DMS114 treated with DMSO at 0.1 percent for 48 hours (cell line): ENCODE measurements around the gene CISH.

Experiments used
- DNase-seq: peaks from one replicate; lab custom pipeline; 2025; ENCODE audit not compliant: unreplicated experiment; lab: John Stamatoyannopoulos, UW

The CISH gene, protein sequence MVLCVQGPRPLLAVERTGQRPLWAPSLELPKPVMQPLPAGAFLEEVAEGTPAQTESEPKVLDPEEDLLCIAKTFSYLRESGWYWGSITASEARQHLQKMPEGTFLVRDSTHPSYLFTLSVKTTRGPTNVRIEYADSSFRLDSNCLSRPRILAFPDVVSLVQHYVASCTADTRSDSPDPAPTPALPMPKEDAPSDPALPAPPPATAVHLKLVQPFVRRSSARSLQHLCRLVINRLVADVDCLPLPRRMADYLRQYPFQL

GRCh38 chr3:50611464-50612233, at the start of gene CISH:
Gene CISH, minus strand, starts transcription at chr3:50611774. Its CDS starts 124 bp downstream, at chr3:50611650.
- DNase-seq, result peak; percentile 76

DNA sequence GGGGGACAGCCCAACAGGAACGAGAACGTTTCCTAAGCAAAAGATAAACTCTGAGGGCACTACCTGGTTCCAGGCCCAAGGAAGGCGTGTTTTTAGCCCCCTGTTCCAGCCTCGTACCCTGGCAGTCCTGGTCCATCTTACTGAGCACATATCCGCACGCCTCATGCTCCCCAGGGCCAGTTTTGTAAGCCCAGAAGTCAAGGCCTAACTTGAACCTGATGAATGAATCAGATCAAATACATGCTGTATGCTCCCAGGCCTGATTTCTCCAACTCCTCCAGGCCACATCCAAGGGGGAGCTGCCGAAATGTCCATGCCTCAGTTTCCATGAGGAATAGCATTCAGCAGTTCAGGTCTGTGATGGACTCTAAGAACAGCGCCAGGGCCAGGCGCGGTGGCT, 48.8 kb upstream of the CISH start:
- DNase-seq, result no peak

GRCh38 chr3:50658831-50659230, 47.3 kb upstream of the CISH start:
- DNase-seq, result no peak

DNA sequence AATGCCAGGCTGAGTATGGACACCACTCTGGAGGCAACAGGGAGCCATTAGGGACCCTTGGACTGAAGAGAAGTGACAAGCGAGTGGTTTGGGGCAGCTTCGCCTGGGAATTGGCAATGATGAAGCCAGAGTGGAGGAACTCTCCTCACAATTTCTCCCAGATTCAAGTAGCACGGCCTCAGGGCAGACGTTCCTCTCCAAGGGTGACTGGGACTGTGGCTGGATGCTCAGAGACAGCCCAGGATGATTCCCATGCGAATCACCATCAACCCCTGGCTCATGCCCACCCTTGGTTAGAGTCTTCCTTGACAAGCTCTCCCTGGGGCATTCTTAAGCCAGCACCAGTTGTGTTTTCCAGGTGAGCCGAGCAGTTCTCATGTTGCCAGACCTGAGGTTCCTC, 46.8 kb upstream of the CISH start:
- no peak for DNase-seq

DNA sequence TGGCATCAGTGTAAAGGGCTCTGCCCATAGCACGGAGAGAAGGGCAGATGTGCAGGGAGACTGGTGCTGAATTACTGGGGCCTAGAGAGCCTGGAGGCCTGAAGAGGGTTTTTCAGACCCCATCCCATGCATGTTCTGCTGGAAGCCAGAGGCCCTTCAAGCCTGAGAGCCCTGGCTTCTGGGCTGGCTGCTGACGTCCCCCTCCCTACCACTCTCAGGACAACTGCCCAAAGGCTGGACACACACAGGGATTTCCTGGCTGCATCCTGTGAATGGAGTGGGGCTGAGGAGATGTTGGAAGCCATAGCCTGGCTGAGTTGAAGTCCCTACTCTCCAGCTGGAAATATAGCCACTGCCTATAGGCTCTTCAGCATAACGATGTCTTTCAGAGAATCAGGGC, 46.2 kb upstream of the CISH start:
- DNase-seq, result no peak

DNA sequence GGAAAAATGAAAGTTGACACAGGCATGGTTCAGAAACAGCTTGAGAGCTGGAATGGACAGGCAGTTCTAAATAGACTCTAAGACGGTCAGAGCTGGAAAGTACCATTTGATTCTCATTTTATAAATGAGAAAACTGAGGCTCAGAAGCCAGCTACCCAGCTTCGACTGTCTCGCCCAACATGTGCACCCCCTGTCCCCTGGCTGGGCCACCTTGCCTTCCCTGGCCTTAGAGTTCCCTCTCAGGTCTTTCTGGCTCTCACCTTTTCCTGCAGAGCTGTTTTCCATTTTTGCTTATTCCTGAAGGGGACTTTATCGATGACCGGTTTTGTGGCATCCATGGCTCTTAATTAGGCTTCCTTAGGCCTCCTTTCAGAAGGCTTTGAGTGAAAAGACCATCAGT, 45.8 kb upstream of the CISH start:
- no peak for DNase-seq

DNA sequence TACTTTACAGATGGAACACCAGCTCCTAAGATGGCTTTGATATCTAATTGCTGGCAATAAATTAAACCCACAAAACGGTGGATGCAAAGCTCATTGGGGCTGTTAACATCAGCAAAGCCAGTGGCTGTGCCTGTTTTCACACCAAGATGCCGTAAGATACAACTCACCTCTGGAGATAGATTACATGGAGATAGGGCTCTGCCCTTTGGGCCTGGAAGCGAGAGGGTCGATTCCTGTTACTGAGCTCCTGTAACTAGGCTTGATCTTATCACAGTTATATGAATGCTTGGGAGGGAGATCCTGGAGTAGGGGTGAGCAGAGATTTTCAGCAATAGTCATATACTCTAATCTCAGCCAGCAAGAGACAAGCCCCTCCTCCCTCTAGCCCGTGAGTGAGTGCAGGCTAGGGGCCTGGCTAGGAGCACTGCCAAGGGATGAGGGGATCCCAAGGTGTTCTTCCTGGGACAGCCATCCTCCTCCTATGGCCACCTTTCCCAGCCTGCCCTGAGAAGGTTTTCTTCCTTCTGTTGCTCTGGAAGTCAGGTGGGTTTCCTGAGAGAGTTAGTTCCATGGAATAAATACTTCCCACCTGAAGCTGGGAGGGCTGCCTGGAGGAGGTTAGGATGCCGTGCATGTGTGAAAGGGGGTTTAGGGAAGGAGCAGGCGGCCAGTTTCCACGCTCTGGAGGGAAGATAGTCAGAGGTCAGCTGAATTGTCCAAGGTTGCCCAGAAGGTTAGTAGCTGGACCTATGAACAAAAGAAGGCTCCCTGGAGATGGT, 45.0 kb upstream of the CISH start:
- no peak for DNase-seq

DNA sequence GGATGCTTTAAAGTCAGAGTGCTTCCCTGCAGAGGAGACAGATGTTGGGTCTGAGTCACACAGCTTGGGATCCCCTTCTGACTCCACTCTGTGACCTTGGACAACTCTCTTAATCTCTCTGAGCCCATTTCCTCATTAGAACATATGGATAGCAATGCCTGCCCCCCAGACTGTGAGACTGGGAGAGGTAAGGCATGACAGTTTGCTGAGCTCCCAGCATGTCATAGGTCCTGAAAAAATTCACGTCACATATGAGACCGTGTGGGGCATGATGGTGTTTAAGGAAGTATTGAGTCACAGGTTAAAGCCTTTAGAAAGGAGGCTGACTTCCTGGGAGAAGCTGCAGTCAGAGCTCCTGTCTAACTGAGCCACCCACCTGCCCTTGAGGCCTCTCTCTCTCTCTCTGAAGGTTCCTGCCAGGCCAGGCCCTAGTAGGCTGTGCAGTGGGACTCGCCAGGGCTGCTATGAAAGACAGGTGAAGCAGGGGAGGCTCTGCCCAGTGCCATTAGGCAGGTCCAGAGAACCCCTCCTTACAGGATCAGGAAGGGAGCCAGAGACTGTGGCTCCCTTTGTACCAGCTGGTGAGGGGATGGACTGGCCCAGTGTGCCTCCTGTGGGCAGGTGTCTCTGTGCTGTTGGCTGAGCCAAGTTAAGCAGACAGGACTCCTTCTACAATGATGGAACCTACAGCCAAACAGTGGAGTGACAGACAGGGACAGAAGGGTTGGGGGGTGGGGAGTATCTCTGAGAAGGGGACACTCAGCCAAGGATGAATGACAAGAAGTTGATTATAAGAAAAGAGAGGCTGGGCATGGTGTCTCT, 43.6 kb upstream of the CISH start:
- DNase-seq, result no peak

GRCh38 chr3:50653937-50654595, 42.5 kb upstream of the CISH start:
- no peak for DNase-seq

- no peak for DNase-seq
These were observed 41.1 kb upstream of the CISH start for GRCh38 chr3:50652709-50653108.

DNA sequence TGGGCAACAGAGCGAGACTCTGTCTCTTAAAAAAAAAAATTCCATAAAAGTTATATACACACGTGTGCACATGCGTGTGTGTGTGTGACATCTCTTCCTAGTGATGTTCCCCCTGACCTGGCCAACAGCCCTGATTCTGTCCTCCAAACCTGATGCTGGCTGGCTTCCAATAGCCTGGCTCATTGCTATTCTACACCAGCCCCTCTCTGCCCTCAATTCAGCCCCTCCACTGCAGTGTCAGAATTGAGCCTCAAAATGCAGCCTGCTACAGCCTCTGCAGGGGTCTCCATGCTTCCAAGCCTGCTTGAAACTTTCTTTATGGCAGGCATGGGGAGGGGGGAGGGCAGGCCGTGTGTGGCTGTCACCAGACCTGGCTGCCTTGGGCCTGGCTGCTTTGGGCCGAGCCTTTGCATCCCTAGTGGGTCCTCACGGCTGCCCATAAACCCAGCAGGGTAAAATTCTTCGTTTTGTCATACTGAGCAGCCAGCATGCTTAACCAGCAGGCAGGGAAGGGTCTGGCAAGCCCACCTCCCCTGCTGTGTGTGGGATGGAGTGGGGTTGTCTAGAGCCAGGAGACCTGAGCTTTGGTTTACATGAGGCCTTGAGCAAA, 40.5 kb upstream of the CISH start:
- DNase-seq, result no peak

- no peak for DNase-seq
These were observed 39.9 kb upstream of the CISH start for GRCh38 chr3:50651445-50651844.

- no peak for DNase-seq
These were observed 38.4 kb upstream of the CISH start for GRCh38 chr3:50650018-50650417.

DNA sequence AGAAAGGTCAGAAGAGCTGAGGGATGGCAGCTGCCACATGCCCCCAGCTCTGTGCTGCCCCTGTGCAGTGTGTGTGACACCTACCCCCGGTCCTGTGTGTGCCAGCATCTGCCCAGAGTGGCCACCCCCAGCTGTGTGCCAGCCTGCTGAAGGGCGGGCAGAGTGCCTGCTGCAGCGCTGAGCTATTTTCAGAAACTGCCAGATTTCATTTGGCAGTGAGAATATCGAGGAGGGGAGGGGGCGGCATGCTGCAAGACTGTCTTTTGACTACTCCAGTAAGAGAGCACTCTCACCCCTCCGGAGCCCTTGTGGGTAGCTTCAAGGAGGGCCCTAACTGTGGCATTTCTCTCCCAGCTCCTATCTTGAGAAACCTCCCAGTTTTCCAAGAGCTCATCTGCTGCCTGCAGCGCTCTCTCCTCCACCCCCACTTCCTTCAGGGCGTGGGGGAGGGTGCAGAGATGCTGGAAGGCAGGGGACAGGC, 37.9 kb upstream of the CISH start:
- DNase-seq, result no peak

GRCh38 chr3:50648944-50649343, 37.4 kb upstream of the CISH start:
- no peak for DNase-seq

DNA sequence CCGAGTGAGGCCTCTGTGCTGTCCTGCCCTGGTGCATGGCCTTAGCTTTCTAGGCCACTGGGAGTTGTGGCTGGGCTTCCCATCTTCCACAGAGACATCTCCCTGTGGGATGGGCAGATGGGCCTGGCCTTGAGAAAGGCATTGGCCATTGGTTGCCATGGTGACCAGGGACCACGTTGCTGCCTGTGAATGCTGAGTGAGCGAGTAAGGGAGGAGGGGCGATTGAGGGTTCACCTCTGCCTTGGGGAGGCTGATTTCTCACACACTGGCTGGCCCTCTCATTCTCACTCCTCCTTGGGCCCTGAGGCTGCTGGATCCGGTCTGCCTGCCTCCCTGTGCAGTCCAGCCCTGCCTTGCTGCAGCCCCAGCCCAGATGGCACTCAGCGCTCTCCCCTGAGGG, 36.7 kb upstream of the CISH start:
- DNase-seq, result no peak

GRCh38 chr3:50645378-50645777, 33.8 kb upstream of the CISH start:
- no peak for DNase-seq

- DNase-seq, result no peak
These were observed 33.0 kb upstream of the CISH start for GRCh38 chr3:50644561-50644960.

DNA sequence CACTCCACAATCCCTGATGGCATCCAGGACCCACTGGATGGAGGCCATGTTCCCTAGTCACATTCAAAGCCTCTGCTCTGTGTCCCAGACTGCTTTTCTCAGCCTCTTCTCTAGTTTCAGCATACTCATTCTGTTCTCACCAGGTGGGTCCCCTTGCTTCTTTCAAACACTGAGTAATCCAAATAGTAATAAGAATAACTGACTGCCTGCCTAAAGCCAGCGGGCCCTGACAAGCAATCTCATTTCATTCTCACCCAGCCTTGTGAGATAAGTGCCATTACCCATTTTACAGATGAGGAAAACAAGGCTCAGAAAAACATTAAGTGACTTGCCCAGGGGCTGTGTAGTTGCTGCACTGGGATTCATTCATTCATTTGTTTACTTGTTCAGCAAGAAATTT, 30.8 kb upstream of the CISH start:
- no peak for DNase-seq

DNA sequence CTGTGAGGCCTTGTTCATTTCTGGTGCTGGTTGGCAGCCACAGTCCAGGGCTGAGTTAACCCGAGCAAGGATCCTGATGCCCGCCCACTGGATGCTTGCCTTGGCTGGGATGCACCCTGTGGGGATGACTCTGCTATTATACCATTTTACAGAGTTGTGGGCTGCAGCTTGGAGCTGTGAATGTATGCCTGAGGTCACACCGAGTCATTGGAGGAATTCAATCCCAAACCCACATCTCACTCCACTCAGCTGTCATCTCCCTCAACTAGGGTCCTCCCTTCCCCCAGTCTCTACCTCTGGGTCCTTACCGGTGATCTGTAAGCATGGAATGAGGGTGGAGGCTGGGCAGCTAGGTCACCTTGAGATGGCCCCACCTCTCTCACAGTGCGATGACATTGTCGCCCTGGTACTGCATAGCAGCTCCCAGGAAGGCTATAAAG, 27.5 kb upstream of the CISH start:
- DNase-seq, result no peak
